GM12878 (cell line): Measurements from ENCODE around the gene CLNK. TPM values are rescaled to one million over a fixed set of nuclear protein-coding genes. Genes with fewer than 3 reads are reported as not detected.
A peak's percentile ranks its signal among the peaks of the same experiment; 100 is the strongest.

Experiments
- ASH2L ChIP-seq: fragments of 300-600, 200-600 bp; sonication (generic); IDR thresholded peaks from 2 replicates; pipeline ENCODE4 v1.6.1; 2017; ENCODE audit warnings: low read depth, mild to moderate bottlenecking, borderline replicate concordance
- ATF7 ChIP-seq: fragments of 450-650 bp; IDR thresholded peaks from 2 replicates; pipeline ENCODE4 v1.6.1; 2016; ENCODE audit warnings: low read depth, mild to moderate bottlenecking
- BCL11A ChIP-seq: IDR thresholded peaks from 2 replicates; pipeline ENCODE4 v1.6.1; 2011; ENCODE audit warnings: low read depth, low read length
- CBFB ChIP-seq: IDR thresholded peaks from 2 replicates; pipeline ENCODE4 v1.6.1; 2016; ENCODE audit warnings: antibody characterized with exemption, low read depth
- CBX5 ChIP-seq: sonication (generic); IDR thresholded peaks from 2 replicates; pipeline ENCODE4 v1.6.1; 2016; ENCODE audit warnings: low read depth, moderate library complexity, mild to moderate bottlenecking, inconsistent platforms
- CREB1 ChIP-seq: IDR thresholded peaks from 2 replicates; pipeline ENCODE4 v1.6.1; 2012; ENCODE audit warnings: low read depth, mild to moderate bottlenecking, inconsistent platforms
- ETV6 ChIP-seq, 2 experiments: fragments of 450-650 bp in 1 of 2; IDR thresholded peaks in 1 of 2; conservative IDR thresholded peaks in 1 of 2; 2 replicates each; pipeline ENCODE4 v1.6.1; 2014; ENCODE audit warnings: antibody characterized with exemption in 1 of 2, borderline replicate concordance in 1 of 2, low read depth in 1 of 2, mild to moderate bottlenecking in 1 of 2, moderate library complexity in 1 of 2
- FOXM1 ChIP-seq: IDR thresholded peaks from 2 replicates; pipeline ENCODE4 v1.6.1; 2012; ENCODE audit warnings: low read depth, mild to moderate bottlenecking, inconsistent platforms, low read length, moderate library complexity
- IKZF1 ChIP-seq: fragments of 450-650 bp; conservative IDR thresholded peaks from 2 replicates; pipeline ENCODE4 v1.6.1; 2017; ENCODE audit warnings: antibody characterized with exemption, mild to moderate bottlenecking
- IKZF2 ChIP-seq, 2 experiments: fragments of 450-650 bp; IDR thresholded peaks; 2 replicates each; pipeline ENCODE4 v1.6.1; 2017; ENCODE audit warnings: mild to moderate bottlenecking in 2 of 2, moderate library complexity in 2 of 2
- JUNB ChIP-seq: IDR thresholded peaks from 2 replicates; pipeline ENCODE4 v1.6.1; 2016; ENCODE audit warnings: antibody characterized with exemption, mild to moderate bottlenecking
- KLF5 ChIP-seq: fragments of 450-650 bp; IDR thresholded peaks from 2 replicates; pipeline ENCODE4 v1.6.1; 2014; ENCODE audit warnings: mild to moderate bottlenecking; ENCODE audit not compliant: partially characterized antibody
- MEF2A ChIP-seq: IDR thresholded peaks from 2 replicates; pipeline ENCODE4 v1.6.1; 2011; ENCODE audit warnings: low read depth, mild to moderate bottlenecking, low read length, moderate library complexity; ENCODE audit not compliant: insufficient read depth
- MTA2 ChIP-seq: fragments of 450-650 bp; IDR thresholded peaks from 2 replicates; pipeline ENCODE4 v1.6.1; 2016; ENCODE audit warnings: low read depth, mild to moderate bottlenecking, moderate library complexity
- MTA3 ChIP-seq: IDR thresholded peaks from 2 replicates; pipeline ENCODE4 v1.6.1; 2012; ENCODE audit warnings: low read length, inconsistent platforms, borderline replicate concordance
- MXI1 ChIP-seq: fragments of 150-350 bp; IDR thresholded peaks from 2 replicates; pipeline ENCODE4 v1.6.1; 2011; ENCODE audit warnings: low read depth, mild to moderate bottlenecking, inconsistent platforms, low read length, improper control_type of control experiment
- NFIC ChIP-seq: IDR thresholded peaks from 2 replicates; pipeline ENCODE4 v1.6.1; 2012; ENCODE audit warnings: low read depth, mild to moderate bottlenecking, inconsistent platforms, low read length, moderate library complexity
- NFYA ChIP-seq: IDR thresholded peaks from 2 replicates; pipeline ENCODE4 v1.6.1; 2011; ENCODE audit warnings: low read depth, mild to moderate bottlenecking, low read length, improper control_type of control experiment, borderline replicate concordance
- NR2F1 ChIP-seq: fragments of 450-650 bp; conservative IDR thresholded peaks from 2 replicates; pipeline ENCODE4 v1.6.1; 2017; ENCODE audit warnings: mild to moderate bottlenecking
- polyA plus RNA-seq, 11 experiments: library from polyadenylated mRNA; depleted of rRNA in 4 of 11; unstranded in 6 of 11; stranded (reverse) in 5 of 11; fragments of >200 nt; fragmentation: Nextera tagmentation in 4 of 11; fragmentation: Illumina TruSeq in 1 of 11; extraction: Ambion mirVana in 4 of 11; extraction: Trizol in 1 of 11; gene quantifications; 1 replicate in 1 of 11; 2 replicates in 10 of 11; pipeline versions ENCODE4 v1.2.1 to v1.2.3, GENCODE V29; 2011 to 2016; ENCODE audit warnings: inconsistent platforms in 2 of 11, missing spikeins in 2 of 11, low read depth in 1 of 11
- total RNA-seq, 4 experiments: library from RNA; depleted of rRNA in 3 of 4; stranded (reverse); fragments of >200 nt in 3 of 4; fragmentation: Illumina TruSeq in 1 of 4; extraction: Trizol in 1 of 4; gene quantifications; 2 replicates each; pipeline versions ENCODE4 v1.2.1 to v1.2.3, GENCODE V29; 2013 to 2021
- TF ChIP-seq, protein P1 (sequence below): fragments of 450-650 bp; IDR thresholded peaks from 2 replicates; pipeline ENCODE4 v1.6.1; 2017; ENCODE audit warnings: mild to moderate bottlenecking, low read depth, inconsistent platforms; ENCODE audit not compliant: poor library complexity, severe bottlenecking
- TF ChIP-seq, protein P2 (sequence below): fragments of 450-650 bp; IDR thresholded peaks from 2 replicates; pipeline ENCODE4 v1.6.1; 2017; ENCODE audit warnings: low read depth, mild to moderate bottlenecking, moderate library complexity
- TF ChIP-seq, protein P3 (sequence below): fragments of 450-650 bp; conservative IDR thresholded peaks from 2 replicates; pipeline ENCODE4 v1.6.1; 2017; ENCODE audit warnings: mild to moderate bottlenecking, moderate library complexity
- TF ChIP-seq, protein P4 (sequence below): fragments of 150-350 bp; IDR thresholded peaks from 2 replicates; pipeline ENCODE4 v1.6.1; 2016; ENCODE audit warnings: low read depth, low read length

Gene CLNK
- total and polyA plus RNA-seq, 10 of the 15 experiments (the other 5 are each of a cell fraction or from before 2014, with no cell fraction given), result 2.1 to 14.3 (median 2.7) TPM

DNA sequence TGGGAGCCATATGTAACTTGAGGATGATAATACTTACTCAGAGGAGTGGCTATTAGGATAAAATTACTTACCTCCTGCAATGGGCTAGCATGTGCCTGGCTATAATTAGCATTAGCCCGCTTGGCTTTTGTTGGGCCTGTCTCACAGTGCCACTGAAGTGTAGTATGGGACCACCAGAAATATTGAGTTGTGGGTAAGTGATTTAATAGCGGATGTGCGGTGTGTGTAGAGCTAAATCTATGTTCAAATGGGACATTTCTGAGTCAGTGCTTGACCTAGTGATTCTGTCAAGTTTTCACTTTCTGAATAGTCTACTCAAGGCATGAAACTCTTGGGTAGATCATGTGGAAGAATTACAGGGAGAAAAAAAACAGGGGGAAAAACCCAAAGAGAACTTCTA, 3.5 kb upstream of the CLNK start (continued):
- TF ChIP-seq BCL11A, result peak; percentile 59
- TF ChIP-seq JUNB, result peak; percentile 75
- TF ChIP-seq ASH2L, result no peak
- TF ChIP-seq, protein P1, sequence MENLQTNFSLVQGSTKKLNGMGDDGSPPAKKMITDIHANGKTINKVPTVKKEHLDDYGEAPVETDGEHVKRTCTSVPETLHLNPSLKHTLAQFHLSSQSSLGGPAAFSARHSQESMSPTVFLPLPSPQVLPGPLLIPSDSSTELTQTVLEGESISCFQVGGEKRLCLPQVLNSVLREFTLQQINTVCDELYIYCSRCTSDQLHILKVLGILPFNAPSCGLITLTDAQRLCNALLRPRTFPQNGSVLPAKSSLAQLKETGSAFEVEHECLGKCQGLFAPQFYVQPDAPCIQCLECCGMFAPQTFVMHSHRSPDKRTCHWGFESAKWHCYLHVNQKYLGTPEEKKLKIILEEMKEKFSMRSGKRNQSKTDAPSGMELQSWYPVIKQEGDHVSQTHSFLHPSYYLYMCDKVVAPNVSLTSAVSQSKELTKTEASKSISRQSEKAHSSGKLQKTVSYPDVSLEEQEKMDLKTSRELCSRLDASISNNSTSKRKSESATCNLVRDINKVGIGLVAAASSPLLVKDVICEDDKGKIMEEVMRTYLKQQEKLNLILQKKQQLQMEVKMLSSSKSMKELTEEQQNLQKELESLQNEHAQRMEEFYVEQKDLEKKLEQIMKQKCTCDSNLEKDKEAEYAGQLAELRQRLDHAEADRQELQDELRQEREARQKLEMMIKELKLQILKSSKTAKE, result peak; percentile 30
- TF ChIP-seq NFYA, result no peak
- peak; percentile 69 for TF ChIP-seq MEF2A
- peak; percentile 38; the same call in 1 of the 2 replicates for TF ChIP-seq ATF7
- no peak for TF ChIP-seq KLF5
- TF ChIP-seq, protein P2, sequence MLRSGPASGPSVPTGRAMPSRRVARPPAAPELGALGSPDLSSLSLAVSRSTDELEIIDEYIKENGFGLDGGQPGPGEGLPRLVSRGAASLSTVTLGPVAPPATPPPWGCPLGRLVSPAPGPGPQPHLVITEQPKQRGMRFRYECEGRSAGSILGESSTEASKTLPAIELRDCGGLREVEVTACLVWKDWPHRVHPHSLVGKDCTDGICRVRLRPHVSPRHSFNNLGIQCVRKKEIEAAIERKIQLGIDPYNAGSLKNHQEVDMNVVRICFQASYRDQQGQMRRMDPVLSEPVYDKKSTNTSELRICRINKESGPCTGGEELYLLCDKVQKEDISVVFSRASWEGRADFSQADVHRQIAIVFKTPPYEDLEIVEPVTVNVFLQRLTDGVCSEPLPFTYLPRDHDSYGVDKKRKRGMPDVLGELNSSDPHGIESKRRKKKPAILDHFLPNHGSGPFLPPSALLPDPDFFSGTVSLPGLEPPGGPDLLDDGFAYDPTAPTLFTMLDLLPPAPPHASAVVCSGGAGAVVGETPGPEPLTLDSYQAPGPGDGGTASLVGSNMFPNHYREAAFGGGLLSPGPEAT, result 0 out of 2 replicates have a peak, but pooled peaks have one; percentile 34
- TF ChIP-seq, protein P3, sequence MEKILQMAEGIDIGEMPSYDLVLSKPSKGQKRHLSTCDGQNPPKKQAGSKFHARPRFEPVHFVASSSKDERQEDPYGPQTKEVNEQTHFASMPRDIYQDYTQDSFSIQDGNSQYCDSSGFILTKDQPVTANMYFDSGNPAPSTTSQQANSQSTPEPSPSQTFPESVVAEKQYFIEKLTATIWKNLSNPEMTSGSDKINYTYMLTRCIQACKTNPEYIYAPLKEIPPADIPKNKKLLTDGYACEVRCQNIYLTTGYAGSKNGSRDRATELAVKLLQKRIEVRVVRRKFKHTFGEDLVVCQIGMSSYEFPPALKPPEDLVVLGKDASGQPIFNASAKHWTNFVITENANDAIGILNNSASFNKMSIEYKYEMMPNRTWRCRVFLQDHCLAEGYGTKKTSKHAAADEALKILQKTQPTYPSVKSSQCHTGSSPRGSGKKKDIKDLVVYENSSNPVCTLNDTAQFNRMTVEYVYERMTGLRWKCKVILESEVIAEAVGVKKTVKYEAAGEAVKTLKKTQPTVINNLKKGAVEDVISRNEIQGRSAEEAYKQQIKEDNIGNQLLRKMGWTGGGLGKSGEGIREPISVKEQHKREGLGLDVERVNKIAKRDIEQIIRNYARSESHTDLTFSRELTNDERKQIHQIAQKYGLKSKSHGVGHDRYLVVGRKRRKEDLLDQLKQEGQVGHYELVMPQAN, result no peak
- TF ChIP-seq CBX5, result 0 out of 2 replicates have a peak, but pooled peaks have one; percentile 52
- TF ChIP-seq NR2F1, result peak; percentile 52
- TF ChIP-seq MTA2, result peak; percentile 69
- TF ChIP-seq CBFB, result peak; percentile 36; the same call in 1 of the 2 replicates
- peak; percentile 80; the same call in 1 of the 2 replicates for TF ChIP-seq NFIC
- peak; percentile 62; the same call in 1 of the 2 replicates for TF ChIP-seq MTA3
- TF ChIP-seq MXI1, result no peak
- peak; percentile 80; the same call in 1 of the 2 replicates for TF ChIP-seq FOXM1
- peak; percentile 65 to 67; a peak in 3 of 4 replicates for TF ChIP-seq IKZF2 (IDR thresholded peaks at IDR 0.05)
- TF ChIP-seq, protein P4, sequence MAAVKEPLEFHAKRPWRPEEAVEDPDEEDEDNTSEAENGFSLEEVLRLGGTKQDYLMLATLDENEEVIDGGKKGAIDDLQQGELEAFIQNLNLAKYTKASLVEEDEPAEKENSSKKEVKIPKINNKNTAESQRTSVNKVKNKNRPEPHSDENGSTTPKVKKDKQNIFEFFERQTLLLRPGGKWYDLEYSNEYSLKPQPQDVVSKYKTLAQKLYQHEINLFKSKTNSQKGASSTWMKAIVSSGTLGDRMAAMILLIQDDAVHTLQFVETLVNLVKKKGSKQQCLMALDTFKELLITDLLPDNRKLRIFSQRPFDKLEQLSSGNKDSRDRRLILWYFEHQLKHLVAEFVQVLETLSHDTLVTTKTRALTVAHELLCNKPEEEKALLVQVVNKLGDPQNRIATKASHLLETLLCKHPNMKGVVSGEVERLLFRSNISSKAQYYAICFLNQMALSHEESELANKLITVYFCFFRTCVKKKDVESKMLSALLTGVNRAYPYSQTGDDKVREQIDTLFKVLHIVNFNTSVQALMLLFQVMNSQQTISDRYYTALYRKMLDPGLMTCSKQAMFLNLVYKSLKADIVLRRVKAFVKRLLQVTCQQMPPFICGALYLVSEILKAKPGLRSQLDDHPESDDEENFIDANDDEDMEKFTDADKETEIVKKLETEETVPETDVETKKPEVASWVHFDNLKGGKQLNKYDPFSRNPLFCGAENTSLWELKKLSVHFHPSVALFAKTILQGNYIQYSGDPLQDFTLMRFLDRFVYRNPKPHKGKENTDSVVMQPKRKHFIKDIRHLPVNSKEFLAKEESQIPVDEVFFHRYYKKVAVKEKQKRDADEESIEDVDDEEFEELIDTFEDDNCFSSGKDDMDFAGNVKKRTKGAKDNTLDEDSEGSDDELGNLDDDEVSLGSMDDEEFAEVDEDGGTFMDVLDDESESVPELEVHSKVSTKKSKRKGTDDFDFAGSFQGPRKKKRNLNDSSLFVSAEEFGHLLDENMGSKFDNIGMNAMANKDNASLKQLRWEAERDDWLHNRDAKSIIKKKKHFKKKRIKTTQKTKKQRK, result no peak
- TF ChIP-seq CREB1, result peak; percentile 43; the same call in 1 of the 2 replicates
- peak in 1 of 2 experiments; percentile 30; a peak in 1 of 4 replicates for TF ChIP-seq ETV6 (conservative IDR thresholded peaks at IDR 0.05 in 1 of 2, IDR thresholded peaks at IDR 0.05 in 1 of 2; ENCODE audit: borderline replicate concordance in 1 of 2, low read depth in 1 of 2)
- TF ChIP-seq IKZF1, result peak; percentile 50
